GM18873 (cell line): ENCODE results near the gene ART5.
"Not testable (repeated sequence)": the region's sequence is repeated elsewhere in the genome, so short reads cannot be mapped to it uniquely, and the experiment has no call there.

Source experiments
- ATAC-seq: cut with Tn5 transposase; IDR thresholded peaks from one replicate; pipeline ENCODE4 v1.9.1; 2021; ENCODE audit warnings: mild to moderate bottlenecking, moderate library complexity, moderate number of reproducible peaks; ENCODE audit not compliant: unreplicated experiment, low FRiP score

ART5 gene

GRCh38 chr11:3659595-3660515, 18.1 kb upstream of the ART5 start:
- ATAC-seq = no peak

- no peak for ATAC-seq
Measured at GRCh38 chr11:3658252-3658651, 16.5 kb upstream of the ART5 start.

- not testable (repeated sequence) for ATAC-seq
Measured at GRCh38 chr11:3657331-3657730, 15.5 kb upstream of the ART5 start.

- ATAC-seq = no peak
Measured at GRCh38 chr11:3655547-3655946, 13.8 kb upstream of the ART5 start.

- not testable (repeated sequence) for ATAC-seq
Measured at GRCh38 chr11:3652514-3652913, 10.7 kb upstream of the ART5 start.

GRCh38 chr11:3649374-3649773, 7.6 kb upstream of the ART5 start:
- not testable (repeated sequence) for ATAC-seq

GRCh38 chr11:3648843-3649242, 7.1 kb upstream of the ART5 start:
- ATAC-seq = not testable (repeated sequence)

GRCh38 chr11:3645552-3645951, 3.8 kb upstream of the ART5 start:
- ATAC-seq = no peak

GRCh38 chr11:3644817-3645235, 3.0 kb upstream of the ART5 start, which contains the start of gene ART1:
Gene ART1, plus strand, starts transcription at chr11:3645128. Its CDS starts 14,086 bp downstream, at chr11:3659214.
- ATAC-seq = no peak

GRCh38 chr11:3643102-3643546, 1.3 kb upstream of the ART5 start:
- not testable (repeated sequence) for ATAC-seq

- ATAC-seq = no peak
Measured at GRCh38 chr11:3642071-3642951, 519 bp upstream of the ART5 start.

- no peak for ATAC-seq
Measured at GRCh38 chr11:3641191-3641590, 601 bp downstream of the ART5 start.

GRCh38 chr11:3639841-3640240, 2.0 kb downstream of the ART5 start:
- no peak for ATAC-seq

GRCh38 chr11:3638513-3638912, 3.3 kb downstream of the ART5 start:
- no peak for ATAC-seq

- no peak for ATAC-seq
Measured at GRCh38 chr11:3637201-3637600, 4.6 kb downstream of the ART5 start.

- ATAC-seq = no peak
Measured at GRCh38 chr11:3635641-3636375, 6.0 kb downstream of the ART5 start.

- no peak for ATAC-seq
Measured at GRCh38 chr11:3632070-3632660, 9.6 kb downstream of the ART5 start.

- no peak for ATAC-seq
Measured at GRCh38 chr11:3631331-3631730, 10.5 kb downstream of the ART5 start.

- ATAC-seq = no peak
Measured at GRCh38 chr11:3627291-3627690, 14.5 kb downstream of the ART5 start.
